Measurements from ENCODE around the gene KSR2. TPM values are rescaled to one million over a fixed set of nuclear protein-coding genes. Genes with fewer than 3 reads are reported as not detected.

Gene KSR2
- polyA plus RNA-seq, 1 donor: not detected

DNA sequence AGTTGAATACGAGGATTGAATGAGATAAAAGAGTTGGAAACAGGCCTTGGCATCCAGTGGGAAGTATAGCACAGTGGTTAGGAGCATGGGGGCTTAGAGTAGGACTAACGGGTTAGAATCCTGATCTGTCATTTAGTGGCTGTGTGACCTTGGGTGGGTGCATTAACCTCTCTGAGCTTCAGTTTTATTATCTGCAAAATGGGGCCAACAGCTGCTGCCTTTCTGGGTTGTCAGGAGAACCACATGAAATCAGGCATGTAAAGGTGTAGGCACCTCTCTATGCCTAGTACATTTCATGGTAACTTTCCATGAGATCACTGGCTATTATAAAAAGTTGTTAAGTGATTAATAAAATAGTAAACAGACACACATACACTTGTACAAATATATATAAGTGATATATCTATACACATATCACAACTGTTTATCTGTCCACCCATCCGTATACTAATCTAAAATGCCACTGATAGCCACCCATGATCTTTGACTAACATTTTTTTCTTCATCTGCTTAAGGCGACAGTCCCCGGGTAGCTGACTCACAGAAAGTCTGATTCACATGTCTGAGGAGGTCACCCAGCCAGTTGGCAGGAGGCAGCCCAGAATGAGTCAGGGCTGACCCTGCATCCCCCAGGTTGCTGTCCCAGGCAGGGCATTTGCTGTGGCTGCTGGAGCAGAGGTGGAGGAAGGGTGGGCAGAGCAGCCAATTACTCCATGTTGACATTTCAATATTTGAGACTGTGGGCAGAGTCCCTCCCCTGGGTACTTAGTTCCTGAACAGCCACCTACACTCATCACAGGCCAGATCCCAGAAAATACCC, 481.7 kb downstream of the KSR2 start:
- DNase-seq: no peak

DNA sequence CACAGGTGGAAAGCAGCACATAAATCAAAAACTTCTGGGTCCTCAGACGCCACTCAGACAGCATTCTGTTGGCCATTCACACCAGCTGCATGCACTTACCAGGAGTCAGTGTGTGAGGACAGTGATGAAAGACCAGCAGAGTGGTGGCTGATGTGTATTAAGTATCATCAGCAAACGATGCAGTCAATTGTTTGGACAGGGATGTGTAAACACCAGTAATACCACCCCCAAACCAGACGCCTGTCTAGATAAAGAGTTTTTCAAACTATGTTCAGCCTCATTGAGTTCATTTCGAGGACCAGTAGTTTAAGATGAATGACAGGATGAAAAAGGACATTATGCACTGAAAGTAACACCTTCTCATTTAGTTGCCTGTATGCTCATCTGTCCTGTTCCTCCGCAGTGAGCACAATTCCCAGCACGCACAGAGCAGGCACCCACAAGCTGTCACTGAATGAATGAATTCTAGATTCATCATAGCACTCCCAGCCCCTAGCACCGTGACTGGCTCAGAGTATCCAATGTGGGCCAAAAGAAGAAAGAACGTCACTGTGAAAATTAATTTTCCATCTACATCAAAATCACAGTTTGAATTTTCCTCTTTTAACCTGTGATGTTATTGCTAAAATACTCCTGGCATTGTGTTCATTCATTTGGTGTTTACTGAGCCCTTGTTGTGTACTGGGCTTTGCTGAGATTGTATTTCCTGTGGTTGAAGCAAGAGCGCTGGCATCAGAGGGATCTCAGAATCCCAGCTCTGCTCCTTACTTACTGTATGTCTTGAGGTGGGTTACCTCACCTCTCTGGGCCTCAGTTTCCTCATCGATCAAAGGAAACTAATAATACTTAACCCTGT, 482.6 kb downstream of the KSR2 start:
- no peak for DNase-seq

- DNase-seq: no peak
Measured at GRCh38 chr12:117484901-117485300, 483.9 kb downstream of the KSR2 start.

DNA sequence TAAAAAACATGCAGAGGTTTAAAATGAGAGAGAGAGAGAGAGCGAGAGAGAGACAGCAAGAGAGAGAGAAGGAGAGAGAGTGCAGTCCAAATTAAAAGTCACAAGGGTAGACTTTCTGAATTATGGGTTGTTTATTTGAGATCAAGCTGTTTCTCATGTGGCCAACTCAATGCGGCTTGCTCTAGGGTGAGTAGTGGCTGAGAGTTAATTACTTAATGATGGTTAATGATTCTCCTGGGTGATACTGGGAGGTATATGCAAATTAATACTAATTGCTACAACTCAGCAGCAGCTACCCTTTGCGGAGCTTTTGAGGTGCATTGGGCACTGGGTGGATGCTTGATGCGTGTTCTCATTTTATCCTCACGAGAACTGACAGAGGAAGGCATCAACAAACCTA, 485.3 kb downstream of the KSR2 start:
- no peak for DNase-seq

GRCh38 chr12:117481470-117481869, 487.3 kb downstream of the KSR2 start:
- no peak for DNase-seq

DNA sequence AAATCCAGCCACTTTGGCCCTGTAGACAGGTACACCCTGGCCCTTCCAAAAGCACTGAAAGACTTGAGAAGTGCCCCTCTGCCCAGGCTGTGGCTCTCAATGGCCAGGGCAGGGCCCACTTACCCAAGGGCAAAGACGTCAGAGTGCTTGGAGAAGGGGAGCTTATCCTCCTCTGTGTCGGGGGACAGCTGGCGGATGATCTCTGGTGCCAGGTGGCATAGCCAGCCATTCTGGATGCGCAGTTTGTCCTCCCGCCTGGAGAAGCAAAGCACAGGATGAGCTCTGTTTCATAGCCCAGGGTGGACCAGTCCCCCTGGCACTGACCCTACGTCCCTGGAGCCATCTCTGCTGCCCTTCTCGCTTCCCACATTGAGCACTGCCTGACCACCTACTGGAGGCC, 492.4 kb downstream of the KSR2 start:
- DNase-seq: no peak

GRCh38 chr12:117473856-117474255, 494.9 kb downstream of the KSR2 start:
- no peak for DNase-seq

- DNase-seq: no peak
Measured at GRCh38 chr12:117472983-117473382, 495.8 kb downstream of the KSR2 start.

DNA sequence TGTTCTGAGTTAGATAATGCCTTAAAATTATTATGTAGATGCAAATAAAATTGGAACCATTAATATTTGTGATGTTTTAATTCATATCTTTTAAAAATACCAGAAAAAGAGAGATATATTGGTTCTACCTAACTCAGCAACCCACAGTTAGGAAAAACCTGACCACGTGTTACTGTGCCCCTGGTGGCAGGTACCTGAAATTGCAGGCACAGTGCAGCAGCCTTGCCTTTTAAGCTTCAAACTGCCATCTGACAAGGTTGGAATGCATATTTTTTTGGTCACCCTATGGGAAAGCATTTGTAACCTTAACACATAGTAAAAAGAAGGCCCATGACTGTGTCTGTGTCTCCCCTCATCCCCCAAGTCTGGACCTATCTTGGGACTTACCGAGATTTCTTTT, 498.0 kb downstream of the KSR2 start:
- no peak for DNase-seq

DNA sequence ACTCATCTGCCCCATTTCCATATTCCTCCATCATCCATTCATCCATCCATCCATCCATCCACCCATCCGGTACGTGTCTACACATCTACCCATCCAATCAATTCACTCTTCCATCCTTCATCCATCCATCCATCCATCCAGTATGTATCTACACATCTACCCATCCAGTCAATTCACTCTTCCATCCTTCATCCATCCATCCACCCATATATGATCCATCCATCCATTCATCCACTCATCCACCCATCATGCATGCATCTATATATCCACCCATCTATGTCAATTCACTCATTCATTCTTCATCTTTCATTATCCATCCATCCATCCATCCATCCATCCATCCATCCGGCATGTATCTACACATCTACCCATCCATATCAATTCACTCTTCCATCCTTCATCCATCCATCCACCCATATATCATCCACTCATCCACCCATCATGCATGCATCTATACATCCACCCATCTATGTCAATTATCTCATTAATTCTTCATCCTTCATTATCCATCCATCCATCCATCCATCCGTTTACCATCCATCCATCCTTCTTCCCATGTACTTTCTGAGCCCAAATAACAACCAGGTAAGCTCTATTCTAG, 498.8 kb downstream of the KSR2 start:
- no peak for DNase-seq

GRCh38 chr12:117468016-117468415, 500.8 kb downstream of the KSR2 start:
- DNase-seq: no peak

GRCh38 chr12:117467588-117467987, 501.2 kb downstream of the KSR2 start:
- DNase-seq: no peak

GRCh38 chr12:117466677-117467362, 502.0 kb downstream of the KSR2 start:
- no peak for DNase-seq

GRCh38 chr12:117461732-117462131, 507.1 kb downstream of the KSR2 start:
- no peak for DNase-seq

GRCh38 chr12:117459229-117459628, 509.6 kb downstream of the KSR2 start:
- no peak for DNase-seq

DNA sequence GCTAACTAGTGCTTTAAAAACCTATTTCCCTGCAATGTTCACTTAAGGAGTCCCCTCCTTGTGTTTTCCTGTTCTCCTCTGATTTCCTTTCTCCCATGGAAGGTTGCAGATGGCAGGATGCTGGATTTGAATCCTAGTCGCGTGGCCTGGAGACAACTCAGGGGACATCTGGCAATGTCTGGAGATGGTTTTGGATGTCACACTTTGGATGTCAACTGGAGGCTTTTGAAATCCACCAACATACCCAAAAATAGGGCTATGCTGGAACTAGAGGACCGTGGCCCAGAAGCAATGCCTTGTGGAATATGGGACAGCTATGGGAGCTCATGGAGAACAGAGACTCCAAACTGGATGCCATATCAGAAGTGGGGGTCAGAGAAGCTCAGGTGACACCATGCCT, 511.6 kb downstream of the KSR2 start:
- no peak for DNase-seq

- no peak for DNase-seq
Measured at GRCh38 chr12:117456076-117456475, 512.7 kb downstream of the KSR2 start.

DNA sequence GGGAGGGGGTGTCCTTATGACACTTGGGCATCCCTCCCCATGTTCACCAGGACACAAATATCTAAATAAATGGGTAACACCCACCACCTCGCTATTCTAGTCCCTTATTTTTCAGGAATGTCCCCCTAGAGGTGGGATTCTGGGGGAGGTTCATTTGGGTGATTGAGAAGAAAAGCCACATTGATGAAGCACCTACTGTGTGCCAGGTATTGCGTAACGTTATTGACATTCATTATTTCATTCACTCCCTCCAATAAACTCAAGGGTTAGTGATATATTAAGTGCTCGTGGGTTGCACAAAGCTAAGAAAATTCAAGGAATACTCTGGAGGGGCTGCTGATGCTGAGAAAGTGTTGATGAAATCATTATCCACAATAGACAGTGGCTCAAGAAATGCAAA, 514.8 kb downstream of the KSR2 start:
- no peak for DNase-seq

DNA sequence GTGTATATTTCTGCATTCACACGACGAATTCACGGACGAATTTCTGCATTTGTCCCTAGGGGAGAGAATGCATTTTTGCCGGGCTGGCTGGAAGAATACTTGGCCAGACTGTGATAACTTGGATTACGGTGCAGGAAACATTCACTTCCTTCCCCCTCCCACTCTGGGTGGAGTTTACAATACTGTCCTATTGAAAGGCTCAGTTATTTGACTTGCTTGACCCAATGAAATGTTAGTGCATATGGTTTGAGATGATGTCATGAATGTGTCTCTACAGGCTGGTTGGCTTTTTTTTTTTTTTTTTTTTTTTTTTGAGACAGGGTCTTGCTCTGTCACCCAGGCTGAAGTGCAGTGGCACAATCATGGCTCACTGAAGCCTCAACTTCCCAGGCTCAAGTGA, 516.7 kb downstream of the KSR2 start:
- no peak for DNase-seq

GRCh38 chr12:117450209-117450608, 518.6 kb downstream of the KSR2 start:
- DNase-seq: no peak

GRCh38 chr12:117447665-117448366, 521.0 kb downstream of the KSR2 start:
- DNase-seq: no peak

DNA sequence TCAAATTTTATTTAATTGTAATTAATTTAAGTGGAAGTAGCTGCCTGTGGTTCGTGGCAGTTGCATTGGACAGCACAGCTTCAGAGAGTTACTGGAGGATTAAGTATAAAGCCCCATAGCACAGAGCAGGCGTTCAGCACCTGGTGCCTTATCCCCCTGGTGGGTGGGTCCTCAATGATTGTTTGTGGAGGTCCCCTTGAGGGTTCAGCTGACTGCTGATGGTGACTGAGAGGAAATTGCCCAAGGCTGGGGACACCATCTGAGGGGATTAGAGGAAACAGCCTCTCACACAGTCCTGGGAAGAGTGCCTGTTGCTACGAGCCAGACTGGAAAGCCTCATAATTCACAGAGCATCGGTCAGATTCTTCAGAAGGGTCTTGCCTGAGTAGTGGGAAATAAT, 524.0 kb downstream of the KSR2 start:
- DNase-seq: no peak
